H7 (cell line): ENCODE results near the gene TRIM50. TPM values are rescaled to one million over a fixed set of nuclear protein-coding genes. Genes with fewer than 3 reads are reported as not detected.
"Not testable (repeated sequence)": the region's sequence is repeated elsewhere in the genome, so short reads cannot be mapped to it uniquely, and the experiment has no call there.

Source experiments
- DNase-seq: peaks from one replicate; pipeline ENCODE4 v3.0.0; 2012
- H3K27me3 ChIP-seq: 2 replicates; pipeline ENCODE4 v1.6.0; 2011; ENCODE audit warnings: mild to moderate bottlenecking, low read length; ENCODE audit not compliant: control insufficient read depth, insufficient read depth
- H3K36me3 ChIP-seq: replicated peaks from 2 replicates; pipeline ENCODE4 v1.5.1; 2011; ENCODE audit warnings: low read length; ENCODE audit not compliant: control insufficient read depth, insufficient read depth
- H3K4me3 ChIP-seq: 2 replicates; pipeline ENCODE4 v1.5.1; 2011; ENCODE audit warnings: low read depth, mild to moderate bottlenecking, control low read depth, low read length, moderate library complexity; ENCODE audit not compliant: insufficient read depth
- total RNA-seq: library from RNA; depleted of rRNA; stranded (reverse); fragments of >200 nt; shearing (Covaris generic); gene quantifications from 2 replicates; pipeline ENCODE4 v1.2.3, GENCODE V29; 2014

The TRIM50 gene
- total RNA-seq, 1 experiment from 2014 or later = not detected

- DNase-seq = peak; percentile 60
- Histone ChIP-seq H3K27me3 (no peaks in the 10 kb centered on the region), H3K36me3 (no peaks in the 10 kb centered on the region), H3K4me3 (no peak overlapping the region)
Measured at GRCh38 chr7:73312831-73313520, 14.9 kb downstream of the TRIM50 start.

DNA sequence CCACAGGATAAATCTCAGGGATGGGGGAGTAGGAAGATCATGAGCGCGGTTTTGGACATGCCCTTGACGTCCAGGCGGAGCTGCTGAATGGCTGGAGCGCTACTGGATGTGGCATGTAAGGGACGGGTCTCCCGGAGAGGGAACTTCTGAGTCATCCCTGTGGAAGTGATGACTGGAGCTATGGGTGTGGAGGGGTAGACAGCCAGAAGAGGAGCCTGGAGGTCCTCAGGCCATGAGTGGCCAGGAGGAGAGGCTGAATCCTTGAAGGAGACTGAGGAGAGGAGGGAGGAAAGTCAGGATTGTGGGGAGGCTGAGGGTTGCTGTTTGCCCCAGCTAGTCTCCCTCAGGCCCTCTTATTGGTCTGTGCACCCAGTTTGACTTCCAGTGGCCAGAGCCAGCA is 16.5 kb downstream of the TRIM50 start:
- DNase-seq, H3K27me3 ChIP-seq, H3K4me3 ChIP-seq, H3K36me3 ChIP-seq: not testable (repeated sequence)

DNA sequence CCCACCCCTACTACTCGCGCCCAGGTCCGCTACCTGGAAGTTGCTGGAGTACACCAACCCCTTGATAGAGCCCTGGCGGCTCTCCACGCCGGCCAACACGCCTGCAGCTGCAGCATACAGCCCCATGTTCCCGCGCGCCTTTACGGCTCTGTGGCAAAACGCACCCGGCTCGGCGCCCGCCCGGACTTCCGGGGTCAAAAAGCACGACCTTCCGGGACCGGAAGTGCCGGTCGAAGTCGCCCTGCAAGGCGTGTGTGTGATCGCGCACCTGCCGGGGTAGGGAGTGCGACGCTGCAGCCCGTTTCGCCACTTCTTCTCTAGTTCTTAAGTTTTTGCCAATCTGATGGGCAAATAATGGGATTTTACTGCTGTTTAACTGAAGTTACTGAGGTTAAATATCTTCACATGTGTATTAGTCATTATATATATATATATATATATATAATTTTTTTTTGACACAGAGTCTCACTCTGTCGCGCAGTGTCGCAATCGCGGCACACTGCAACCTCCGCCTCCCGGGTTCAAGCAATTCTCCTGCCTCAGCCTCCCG is 19.1 kb downstream of the TRIM50 start, which contains the start of gene NSUN5:
NSUN5 (minus strand) TSS at position 162 of the 550 bp plus-strand sequence; CDS start at position 126, 36 bp downstream.
- H3K27me3 ChIP-seq = no peaks in the 10 kb centered on the region
- H3K4me3 ChIP-seq = peak within 1 kb of the TSS; percentile 74
- H3K36me3 ChIP-seq = peaks cover 8% of the 10 kb centered on the region
- peak; percentile 94 for DNase-seq

GRCh38 chr7:73308074-73308664 is 19.7 kb downstream of the TRIM50 start:
- peak; percentile 84 for DNase-seq
- peak overlapping the region; percentile 74 for H3K4me3 ChIP-seq
- peaks cover 9% of the 10 kb centered on the region for H3K36me3 ChIP-seq
- no peaks in the 10 kb centered on the region for H3K27me3 ChIP-seq

- Histone ChIP-seq H3K27me3 (no peaks in the 10 kb centered on the region), H3K36me3 (peaks cover 10% of the 10 kb centered on the region), H3K4me3 (no peak overlapping the region)
- DNase-seq = peak; percentile 39
Measured at GRCh38 chr7:73307436-73307835, 20.4 kb downstream of the TRIM50 start.

GRCh38 chr7:73304612-73305387 is 23.1 kb downstream of the TRIM50 start:
- DNase-seq, H3K36me3 ChIP-seq, H3K27me3 ChIP-seq, H3K4me3 ChIP-seq: not testable (repeated sequence)

- Histone ChIP-seq H3K4me3 (no peak overlapping the region), H3K27me3 (no peaks in the 10 kb centered on the region), H3K36me3 (peaks cover 10% of the 10 kb centered on the region)
- peak; percentile 23 for DNase-seq
Measured at GRCh38 chr7:73304071-73304470, 23.8 kb downstream of the TRIM50 start.

- Histone ChIP-seq H3K36me3 (peaks cover 10% of the 10 kb centered on the region), H3K4me3 (no peak overlapping the region), H3K27me3 (no peaks in the 10 kb centered on the region)
- DNase-seq = peak; percentile 21
Measured at GRCh38 chr7:73303546-73303945, 24.3 kb downstream of the TRIM50 start.

- not testable (repeated sequence) for H3K4me3 ChIP-seq, H3K27me3 ChIP-seq, H3K36me3 ChIP-seq, DNase-seq
Measured at GRCh38 chr7:73302846-73303245, 25.0 kb downstream of the TRIM50 start.

- H3K4me3 ChIP-seq, H3K27me3 ChIP-seq, DNase-seq, H3K36me3 ChIP-seq: not testable (repeated sequence)
Measured at GRCh38 chr7:73301108-73301507, 26.8 kb downstream of the TRIM50 start.

GRCh38 chr7:73299812-73300211 is 28.1 kb downstream of the TRIM50 start:
- H3K27me3 ChIP-seq, H3K36me3 ChIP-seq, H3K4me3 ChIP-seq, DNase-seq: not testable (repeated sequence)

DNA sequence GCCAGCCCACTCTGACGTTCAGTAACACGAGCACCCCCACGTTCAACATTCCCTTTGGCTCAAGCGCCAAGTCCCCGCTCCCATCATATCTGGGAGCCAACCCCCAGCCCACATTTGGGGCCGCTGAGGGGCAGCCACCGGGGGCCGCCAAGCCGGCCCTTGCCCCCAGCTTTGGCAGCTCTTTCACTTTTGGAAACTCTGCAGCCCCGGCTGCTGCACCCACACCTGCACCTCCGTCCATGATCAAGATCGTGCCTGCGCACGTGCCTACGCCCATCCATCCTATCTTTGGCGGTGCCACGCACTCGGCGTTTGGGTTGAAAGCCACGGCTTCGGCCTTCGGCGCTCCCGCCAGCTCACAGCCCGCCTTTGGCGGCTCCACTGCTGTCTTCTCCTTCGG is 30.2 kb downstream of the TRIM50 start:
- not testable (repeated sequence) for H3K36me3 ChIP-seq, H3K4me3 ChIP-seq, H3K27me3 ChIP-seq, DNase-seq

DNA sequence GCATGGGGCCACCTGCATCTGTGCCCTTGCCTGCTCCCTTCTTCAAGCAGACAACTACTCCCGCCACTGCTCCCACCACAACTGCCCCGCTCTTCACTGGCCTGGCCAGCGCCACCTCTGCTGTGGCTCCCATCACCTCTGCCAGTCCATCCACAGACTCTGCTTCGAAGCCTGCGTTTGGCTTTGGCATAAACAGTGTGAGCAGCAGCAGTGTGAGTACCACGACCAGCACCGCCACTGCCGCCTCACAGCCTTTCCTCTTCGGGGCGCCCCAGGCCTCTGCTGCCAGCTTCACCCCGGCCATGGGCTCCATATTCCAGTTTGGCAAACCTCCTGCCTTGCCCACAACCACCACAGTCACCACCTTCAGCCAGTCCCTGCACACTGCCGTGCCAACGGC is 30.6 kb downstream of the TRIM50 start:
- not testable (repeated sequence) for DNase-seq, H3K36me3 ChIP-seq, H3K4me3 ChIP-seq, H3K27me3 ChIP-seq

GRCh38 chr7:73277210-73277609 is 50.7 kb downstream of the TRIM50 start:
- not testable (repeated sequence) for DNase-seq, H3K27me3 ChIP-seq, H3K4me3 ChIP-seq, H3K36me3 ChIP-seq
